OCI-LY1 (cell line): Measurements from ENCODE around the gene SRL.

Experiments
- H2AFZ ChIP-seq: fragments of 200-600 bp; sonication (generic), shearing (Covaris generic); 2 replicates; pipeline ENCODE4 v1.6.0; 2014; ENCODE audit warnings: antibody characterized with exemption, mild to moderate bottlenecking, low read length
- H3F3A ChIP-seq: fragments of 200-600 bp; sonication (generic), shearing (Covaris generic); 2 replicates; pipeline ENCODE4 v1.6.0; 2014; ENCODE audit warnings: mild to moderate bottlenecking, antibody characterized with exemption, low read length, moderate library complexity; ENCODE audit not compliant: insufficient read depth
- H3K27ac ChIP-seq: fragments of 200-600 bp; sonication (generic); 2 replicates; pipeline ENCODE4 v1.5.1; 2014; ENCODE audit warnings: low read length, mixed run types, mild to moderate bottlenecking, low read depth; ENCODE audit not compliant: poor library complexity, severe bottlenecking
- H3K27me3 ChIP-seq: fragments of 200-600 bp; sonication (generic); 2 replicates; pipeline ENCODE4 v1.6.0; 2014; ENCODE audit warnings: antibody characterized with exemption, mild to moderate bottlenecking, low read length, moderate library complexity; ENCODE audit not compliant: insufficient read depth
- H3K36me3 ChIP-seq: fragments of 200-600 bp; sonication (generic); 2 replicates; pipeline ENCODE4 v1.6.1; 2014; ENCODE audit warnings: mild to moderate bottlenecking, antibody characterized with exemption, low read length, moderate library complexity, mixed read lengths; ENCODE audit not compliant: insufficient read depth
- H3K4me1 ChIP-seq: fragments of 200-600 bp; sonication (generic); 2 replicates; pipeline ENCODE4 v1.5.1; 2014; ENCODE audit warnings: mild to moderate bottlenecking, low read length, moderate library complexity; ENCODE audit not compliant: insufficient read depth, severe bottlenecking
- H3K4me2 ChIP-seq: fragments of 200-600 bp; sonication (generic), shearing (Covaris generic); 2 replicates; pipeline ENCODE4 v1.6.1; 2014; ENCODE audit warnings: low read length
- H3K4me3 ChIP-seq: fragments of 200-600 bp; sonication (generic); 2 replicates; pipeline ENCODE4 v1.5.1; 2014; ENCODE audit warnings: low read length, low read depth, mild to moderate bottlenecking, mixed read lengths; ENCODE audit not compliant: poor library complexity, severe bottlenecking
- H3K79me2 ChIP-seq: fragments of 200-600 bp; shearing (Covaris generic); 2 replicates; pipeline ENCODE4 v1.6.1; 2016; ENCODE audit warnings: mixed run types, low read length, mixed read lengths; ENCODE audit not compliant: insufficient read depth
- H3K9ac ChIP-seq: fragments of 200-600 bp; sonication (generic), shearing (Covaris generic); 2 replicates; pipeline ENCODE4 v1.6.1; 2014; ENCODE audit warnings: mild to moderate bottlenecking, low read length, mixed read lengths
- H3K9me2 ChIP-seq: fragments of 200-600 bp; sonication (generic), shearing (Covaris generic); 2 replicates; pipeline ENCODE4 v1.6.1; 2014; ENCODE audit warnings: low read depth, mild to moderate bottlenecking, low read length, mixed read lengths
- H3K9me3 ChIP-seq: fragments of 200-600 bp; shearing (Covaris generic); 2 replicates; pipeline ENCODE4 v1.6.1; 2014; ENCODE audit warnings: low read length, mixed read lengths
- H4K20me1 ChIP-seq: fragments of 200-600 bp; sonication (generic), shearing (Covaris generic); 2 replicates; pipeline ENCODE4 v1.6.0; 2016; ENCODE audit warnings: mild to moderate bottlenecking, low read length; ENCODE audit not compliant: insufficient read depth
- CTCF ChIP-seq: fragments of 200-600 bp; sonication (generic), shearing (Covaris generic); IDR thresholded peaks from 2 replicates; pipeline ENCODE4 v1.5.1; 2017; ENCODE audit warnings: mild to moderate bottlenecking, antibody characterized with exemption, low read length, moderate library complexity, mixed read lengths
- EZH2 ChIP-seq: fragments of 200-600 bp; sonication (generic), shearing (Covaris generic); IDR thresholded peaks from 2 replicates; pipeline ENCODE4 v1.8.0; 2017; ENCODE audit warnings: borderline replicate concordance, mixed run types, mild to moderate bottlenecking, antibody characterized with exemption, low read length, moderate library complexity, mixed read lengths

Gene SRL

GRCh38 chr16:4208341-4208751 is 33.5 kb downstream of the SRL start:
- H3K79me2 ChIP-seq = no peaks in the 10 kb centered on the region
- H2AFZ ChIP-seq = no peak overlapping the region
- no peaks in the 10 kb centered on the region for H4K20me1 ChIP-seq
- no peaks in the 10 kb centered on the region for H3K9me2 ChIP-seq
- H3K4me3 ChIP-seq = no peak overlapping the region
- H3K36me3 ChIP-seq = no peaks in the 10 kb centered on the region
- H3K9ac ChIP-seq = no peak overlapping the region
- no peak overlapping the region for H3K27ac ChIP-seq
- H3K9me3 ChIP-seq = no peaks in the 10 kb centered on the region
- TF ChIP-seq CTCF = no peak
- TF ChIP-seq EZH2 = no peak
- H3K4me2 ChIP-seq = no peak overlapping the region
- H3K4me1 ChIP-seq = no peaks in the 10 kb centered on the region
- no peaks in the 10 kb centered on the region for H3F3A ChIP-seq
- H3K27me3 ChIP-seq = peaks cover 6% of the 10 kb centered on the region; the same call in 1 of the 2 replicates

- H2AFZ ChIP-seq = no peak overlapping the region
- H3K79me2 ChIP-seq = no peaks in the 10 kb centered on the region
- no peaks in the 10 kb centered on the region for H3K9me2 ChIP-seq
- no peak overlapping the region for H3K9ac ChIP-seq
- H3F3A ChIP-seq = no peaks in the 10 kb centered on the region
- no peaks in the 10 kb centered on the region for H3K9me3 ChIP-seq
- H4K20me1 ChIP-seq = no peaks in the 10 kb centered on the region
- H3K4me1 ChIP-seq = no peaks in the 10 kb centered on the region
- H3K36me3 ChIP-seq = no peaks in the 10 kb centered on the region
- TF ChIP-seq CTCF = no peak
- TF ChIP-seq EZH2 = no peak
- no peak overlapping the region for H3K4me2 ChIP-seq
- H3K4me3 ChIP-seq = no peak overlapping the region
- no peak overlapping the region for H3K27ac ChIP-seq
- peaks cover 6% of the 10 kb centered on the region; the same call in 1 of the 2 replicates for H3K27me3 ChIP-seq
Observed at GRCh38 chr16:4207683-4208340, 34.1 kb downstream of the SRL start.

GRCh38 chr16:4207229-4207628 is 34.7 kb downstream of the SRL start:
- Histone ChIP-seq H3K4me1 (no peaks in the 10 kb centered on the region), H4K20me1 (no peaks in the 10 kb centered on the region), H3K9me3 (no peaks in the 10 kb centered on the region), H3K36me3 (no peaks in the 10 kb centered on the region), H3F3A (no peaks in the 10 kb centered on the region), H3K27ac (no peak overlapping the region), H2AFZ (no peak overlapping the region), H3K4me3 (no peak overlapping the region), H3K79me2 (no peaks in the 10 kb centered on the region), H3K9ac (no peak overlapping the region), H3K4me2 (no peak overlapping the region), H3K9me2 (no peaks in the 10 kb centered on the region), H3K27me3 (peaks cover 6% of the 10 kb centered on the region; the same call in 1 of the 2 replicates)
- TF ChIP-seq CTCF (no peak), EZH2 (no peak)
